NCI-H2029 (cell line): Measurements from ENCODE around the gene HOXA10.
A peak's percentile ranks its signal among the peaks of the same experiment; 100 is the strongest.

Experiments used
- DNase-seq: peaks from one replicate; lab custom pipeline; 2025; lab: John Stamatoyannopoulos, UW

HOXA10 gene

DNA sequence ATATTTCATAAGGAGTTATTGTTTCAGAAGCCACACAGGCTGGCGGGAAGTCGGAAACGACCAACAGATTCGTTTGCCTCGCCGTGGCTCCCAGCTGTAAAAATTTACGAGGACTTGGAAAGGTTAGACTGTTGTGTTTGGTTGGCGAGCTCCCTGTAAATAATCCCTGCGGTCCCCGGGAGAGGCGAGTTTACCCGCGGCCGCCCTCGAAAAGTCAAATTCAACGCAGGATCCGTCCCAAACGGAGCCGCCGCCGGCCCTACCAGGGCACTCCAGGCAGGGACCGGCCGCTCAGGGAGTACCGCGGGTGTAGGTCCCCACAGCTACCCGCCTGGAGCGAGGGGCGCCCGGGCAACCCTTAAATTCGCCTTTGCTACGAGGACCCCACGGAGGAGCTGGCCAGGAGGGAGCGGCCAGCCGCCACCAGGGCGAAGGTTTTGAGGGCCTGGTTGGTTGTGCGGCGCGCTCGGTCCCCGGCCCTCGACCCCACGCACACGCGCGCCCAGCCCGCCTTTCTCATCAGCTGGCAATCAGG lies 8.1 kb downstream of the HOXA10 start:
- DNase-seq: no peak

DNA sequence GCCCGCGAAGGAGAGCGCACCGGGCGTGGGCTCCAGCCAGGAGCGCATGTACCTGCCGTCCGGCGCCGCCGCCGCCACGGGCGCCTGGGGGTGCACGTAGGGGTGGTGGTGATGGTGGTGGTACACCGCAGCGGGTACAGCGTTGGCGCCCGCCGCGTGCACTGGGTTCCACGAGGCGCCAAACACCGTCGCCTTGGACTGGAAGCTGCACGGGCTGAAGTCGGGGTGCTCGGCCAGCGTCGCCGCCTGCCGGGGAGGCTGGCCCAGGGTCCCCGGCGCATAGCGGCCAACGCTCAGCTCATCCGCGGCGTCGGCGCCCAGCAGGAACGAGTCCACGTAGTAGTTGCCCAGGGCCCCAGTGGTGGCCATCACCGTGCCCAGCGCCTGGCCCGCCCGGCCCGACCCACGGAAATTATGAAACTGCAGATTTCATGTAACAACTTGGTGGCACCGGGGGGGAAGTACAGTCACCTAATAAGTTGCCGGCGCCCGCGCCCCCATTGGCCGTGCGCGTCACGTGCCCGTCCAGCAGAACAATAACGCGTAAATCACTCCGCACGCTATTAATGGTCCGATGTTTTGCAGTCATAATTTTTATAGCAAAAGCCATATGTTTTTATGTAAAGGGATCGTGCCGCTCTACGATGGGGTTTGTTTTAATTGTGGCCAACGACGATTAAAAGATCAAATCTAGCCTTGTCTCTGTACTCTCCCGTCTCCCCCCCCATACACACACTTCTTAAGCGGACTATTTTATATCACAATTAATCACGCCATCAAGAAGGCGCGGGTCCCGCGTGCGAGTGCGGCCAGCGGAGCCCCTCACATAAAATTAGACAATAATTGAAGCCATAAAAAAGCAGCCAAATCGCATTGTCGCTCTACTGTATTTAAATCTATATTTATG lies 8.8 kb downstream of the HOXA10 start, which contains the start of gene HOXA9:
TSS of gene HOXA9 (minus strand) at position 449 of the 907 bp plus-strand sequence. CDS start at position 369, 80 bp downstream.
- no peak for DNase-seq

DNA sequence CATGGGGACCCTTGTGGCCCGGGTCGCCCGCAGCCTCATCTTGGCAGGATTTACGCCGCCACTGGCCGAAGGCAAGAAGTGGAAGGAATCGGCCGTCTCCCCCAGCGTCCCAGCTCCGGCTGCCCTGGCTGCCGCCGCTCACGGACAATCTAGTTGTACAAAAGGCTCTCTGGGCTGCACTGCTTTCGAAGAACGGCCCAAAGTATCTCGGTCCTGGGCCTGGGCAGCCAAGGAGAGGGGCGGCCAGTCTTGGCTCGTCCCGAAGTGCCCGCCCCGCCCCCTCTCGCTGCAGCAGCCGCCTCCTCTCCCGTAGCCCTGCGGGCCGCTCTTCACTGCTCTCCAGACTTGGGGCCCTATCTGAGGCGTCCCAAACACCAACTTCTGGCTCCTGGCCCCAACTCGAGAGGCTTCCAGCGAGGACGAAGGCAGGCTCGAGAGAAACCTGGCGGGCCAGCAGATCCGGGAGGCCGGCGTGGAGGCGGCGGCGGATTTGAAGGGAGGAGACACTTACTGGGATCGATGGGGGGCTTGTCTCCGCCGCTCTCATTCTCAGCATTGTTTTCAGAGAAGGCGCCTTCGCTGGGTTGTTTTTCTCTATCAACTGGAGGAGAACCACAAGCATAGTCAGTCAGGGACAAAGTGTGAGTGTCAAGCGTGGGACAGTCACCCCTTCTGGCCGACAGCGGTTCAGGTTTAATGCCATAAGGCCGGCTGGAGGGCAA lies 9.6 kb downstream of the HOXA10 start:
- no peak for DNase-seq

DNA sequence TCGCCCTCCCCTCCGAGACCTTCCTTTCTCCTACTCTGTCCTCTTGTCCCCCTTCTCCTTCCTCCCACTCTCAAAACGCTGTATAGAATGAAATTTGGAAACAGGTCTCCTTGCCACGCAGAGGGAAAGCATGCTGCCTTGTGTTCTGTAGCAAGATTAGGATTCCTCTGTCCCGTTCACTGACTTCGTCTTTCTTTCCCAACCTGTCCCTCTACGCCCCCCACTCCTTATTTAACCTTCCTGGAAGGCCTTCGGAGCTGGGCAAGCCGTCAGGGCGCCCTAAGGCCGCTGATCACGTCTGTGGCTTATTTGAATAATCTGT lies 10.1 kb downstream of the HOXA10 start:
- no peak for DNase-seq

DNA sequence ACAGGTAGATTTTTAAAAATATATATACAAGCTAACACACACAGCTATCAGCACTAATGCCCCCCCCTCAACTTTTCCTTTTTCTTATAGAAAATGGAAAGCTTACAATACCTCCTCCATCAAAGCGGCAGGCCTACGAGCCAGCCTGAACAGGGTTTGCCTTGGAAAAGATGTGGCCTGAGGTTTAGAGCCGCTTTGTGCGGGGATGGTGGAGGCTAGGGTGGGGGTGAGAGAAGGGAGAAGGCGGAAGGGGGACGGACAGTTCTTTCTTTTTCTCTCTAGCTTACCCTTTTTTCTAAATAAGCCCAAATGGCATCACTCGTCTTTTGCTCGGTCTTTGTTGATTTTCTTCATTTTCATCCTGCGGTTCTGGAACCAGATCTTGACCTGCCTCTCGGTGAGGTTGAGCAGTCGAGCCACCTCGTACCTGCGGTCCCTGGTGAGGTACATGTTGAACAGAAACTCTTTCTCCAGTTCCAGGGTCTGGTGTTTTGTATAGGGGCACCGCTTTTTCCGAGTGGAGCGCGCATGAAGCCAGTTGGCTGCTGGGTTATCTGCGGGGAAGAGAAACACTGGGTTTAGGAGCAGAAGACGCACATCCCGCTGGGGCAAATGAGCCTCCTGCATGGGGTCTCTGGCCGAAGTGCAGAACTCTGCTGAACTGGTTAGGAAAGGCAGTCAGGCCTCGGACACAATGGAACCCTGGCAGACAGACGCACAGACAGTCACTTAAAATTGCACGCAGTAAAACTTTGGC lies 10.7 kb downstream of the HOXA10 start:
- DNase-seq: no peak

DNA sequence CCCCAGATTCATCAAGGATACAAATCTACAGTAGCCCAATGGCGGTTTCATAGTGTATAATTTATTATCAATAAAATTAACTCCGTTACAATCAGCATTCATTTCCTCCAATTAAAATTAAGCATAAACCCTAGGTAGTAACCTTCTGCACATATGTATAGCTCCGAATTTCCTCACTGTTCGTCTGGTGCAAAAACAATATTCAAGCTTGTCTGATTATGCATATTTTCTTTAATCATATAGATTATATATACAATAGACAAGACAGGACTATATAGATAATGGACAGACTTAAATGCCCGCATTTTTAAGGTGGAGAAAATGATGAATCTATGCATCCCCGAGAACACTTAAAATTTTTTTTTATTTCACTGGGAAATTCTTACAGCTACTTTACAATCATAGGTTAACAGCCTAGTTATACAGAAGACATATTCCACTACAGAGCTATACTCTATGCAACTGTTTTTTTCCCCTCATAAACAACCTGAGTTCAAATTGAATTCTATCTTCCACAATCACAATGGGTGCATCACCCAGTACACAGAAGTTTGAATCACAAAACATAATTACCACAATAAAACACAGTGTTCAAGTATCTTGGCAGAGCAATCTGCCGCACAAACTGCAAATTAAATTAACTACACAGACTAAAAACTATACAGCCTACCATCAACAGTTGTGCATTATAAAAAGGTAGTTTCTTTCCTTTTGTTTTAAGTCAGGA lies 11.4 kb downstream of the HOXA10 start:
- DNase-seq: no peak

DNA sequence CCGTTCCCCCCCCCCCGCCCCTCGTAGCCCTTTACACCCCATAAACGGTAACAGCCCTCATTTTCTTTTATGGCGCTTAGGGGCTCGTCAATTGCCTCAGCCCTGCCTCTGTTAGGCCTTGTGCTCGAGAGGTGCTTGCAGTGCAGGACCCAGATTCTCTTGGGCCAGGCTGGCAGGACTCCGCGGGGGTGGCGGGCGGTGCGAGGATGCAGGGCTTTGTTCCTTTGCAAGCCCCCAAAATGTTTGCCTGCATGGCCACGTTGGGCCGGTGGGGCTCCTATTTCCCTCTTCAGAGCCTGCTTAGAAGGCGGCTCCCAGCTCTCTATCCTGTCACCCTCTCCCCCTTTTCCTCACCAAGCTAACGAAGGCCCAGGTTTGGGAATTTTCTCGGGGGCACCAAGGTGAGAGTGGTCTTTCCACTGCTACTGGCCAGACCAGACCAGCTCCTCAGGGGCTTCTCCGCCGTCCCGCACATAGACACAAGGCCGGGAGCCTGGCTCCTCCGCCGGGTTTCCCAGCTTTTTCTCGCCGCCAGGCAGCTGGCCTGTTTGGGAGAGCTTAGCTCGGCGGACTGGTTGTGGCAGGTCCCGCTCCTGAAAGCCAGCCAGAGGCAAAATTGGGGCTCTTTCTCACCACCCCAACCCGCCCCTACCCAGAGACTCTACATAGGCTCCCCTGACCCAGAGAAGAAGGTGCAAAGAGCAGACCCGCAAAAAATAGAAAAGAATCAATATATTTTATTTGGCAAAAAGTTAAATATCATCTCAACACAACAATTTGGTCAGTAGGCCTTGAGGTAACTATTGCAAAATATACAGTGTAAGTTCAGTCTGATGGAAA lies 12.2 kb downstream of the HOXA10 start:
- no peak for DNase-seq

DNA sequence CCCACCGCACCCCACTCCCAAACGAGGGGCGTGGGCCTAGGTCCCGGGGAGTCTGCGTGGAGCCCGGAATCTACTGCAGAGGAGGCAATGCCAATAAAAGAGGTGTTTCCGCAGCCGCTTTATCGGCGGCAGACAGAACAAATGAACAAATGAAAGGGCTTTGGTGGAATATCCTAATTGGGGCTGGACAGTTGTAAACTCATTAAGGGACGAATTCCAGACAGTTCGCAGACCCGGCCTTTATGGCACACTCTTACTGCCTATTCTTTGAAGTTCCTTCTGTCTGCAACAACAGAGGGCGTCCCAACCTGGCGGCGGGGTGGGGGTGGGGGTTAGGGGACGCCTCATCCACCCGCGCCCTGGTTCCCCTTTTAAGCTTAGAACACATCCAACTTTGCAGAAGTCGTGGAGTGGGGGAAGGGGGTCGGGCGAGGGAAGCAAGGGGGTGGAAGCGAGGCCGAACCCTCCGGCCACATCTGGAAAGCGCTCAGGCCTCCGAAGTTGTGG lies 12.9 kb downstream of the HOXA10 start:
- DNase-seq: no peak

DNA sequence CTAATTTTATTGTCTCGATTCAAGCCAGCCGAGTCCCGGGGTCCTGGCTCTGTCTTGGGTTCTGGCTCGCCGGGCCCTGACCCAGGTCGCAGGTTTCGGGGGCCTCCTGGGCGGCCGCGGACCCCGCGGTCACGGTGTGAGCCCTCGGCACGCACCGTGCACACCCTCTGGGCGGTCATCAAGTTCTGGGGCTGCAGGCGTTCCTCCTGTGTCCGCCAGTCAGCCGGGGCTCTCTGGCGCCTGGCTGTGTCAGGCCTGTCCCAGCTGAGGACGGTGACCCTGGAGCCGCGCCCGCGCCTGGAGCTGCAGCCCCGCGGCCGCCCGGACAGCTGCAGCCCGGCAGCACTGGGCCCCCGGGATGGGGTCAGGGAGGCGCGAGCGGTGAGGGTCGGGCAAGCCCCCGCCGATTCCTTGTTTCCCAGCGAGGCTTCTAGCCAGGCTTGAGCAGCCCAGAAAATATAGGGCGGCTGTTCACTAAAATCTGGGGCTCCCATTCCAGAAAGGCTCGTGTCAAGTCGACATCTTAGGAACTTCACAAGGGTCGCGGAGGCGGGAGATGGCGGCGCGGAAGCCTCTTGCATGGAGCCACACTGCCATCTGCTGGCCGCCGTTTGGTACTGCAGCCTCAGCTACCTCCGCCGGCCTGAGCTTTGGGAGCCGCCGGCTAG lies 13.4 kb downstream of the HOXA10 start:
- DNase-seq: peak; percentile 7

DNA sequence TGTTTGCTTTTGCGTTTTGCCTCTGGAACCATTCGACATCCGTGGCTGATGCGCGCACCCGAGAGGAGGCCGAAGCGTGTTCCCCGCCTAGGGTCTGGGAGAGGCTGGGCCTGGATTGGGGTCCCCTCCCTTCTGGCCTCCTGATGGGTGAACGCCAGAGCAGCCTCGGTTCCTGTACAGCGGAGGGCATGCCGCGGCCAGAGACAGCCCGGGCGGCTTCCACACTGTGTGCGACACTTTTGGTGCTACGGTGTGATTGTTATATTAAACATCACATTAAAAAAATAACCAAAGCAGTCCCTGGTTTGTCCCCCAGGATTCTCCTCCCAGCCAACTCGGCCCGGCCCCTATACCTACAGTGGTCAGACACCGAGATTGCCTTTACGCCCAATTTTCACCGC lies 14.0 kb downstream of the HOXA10 start:
- DNase-seq: no peak

DNA sequence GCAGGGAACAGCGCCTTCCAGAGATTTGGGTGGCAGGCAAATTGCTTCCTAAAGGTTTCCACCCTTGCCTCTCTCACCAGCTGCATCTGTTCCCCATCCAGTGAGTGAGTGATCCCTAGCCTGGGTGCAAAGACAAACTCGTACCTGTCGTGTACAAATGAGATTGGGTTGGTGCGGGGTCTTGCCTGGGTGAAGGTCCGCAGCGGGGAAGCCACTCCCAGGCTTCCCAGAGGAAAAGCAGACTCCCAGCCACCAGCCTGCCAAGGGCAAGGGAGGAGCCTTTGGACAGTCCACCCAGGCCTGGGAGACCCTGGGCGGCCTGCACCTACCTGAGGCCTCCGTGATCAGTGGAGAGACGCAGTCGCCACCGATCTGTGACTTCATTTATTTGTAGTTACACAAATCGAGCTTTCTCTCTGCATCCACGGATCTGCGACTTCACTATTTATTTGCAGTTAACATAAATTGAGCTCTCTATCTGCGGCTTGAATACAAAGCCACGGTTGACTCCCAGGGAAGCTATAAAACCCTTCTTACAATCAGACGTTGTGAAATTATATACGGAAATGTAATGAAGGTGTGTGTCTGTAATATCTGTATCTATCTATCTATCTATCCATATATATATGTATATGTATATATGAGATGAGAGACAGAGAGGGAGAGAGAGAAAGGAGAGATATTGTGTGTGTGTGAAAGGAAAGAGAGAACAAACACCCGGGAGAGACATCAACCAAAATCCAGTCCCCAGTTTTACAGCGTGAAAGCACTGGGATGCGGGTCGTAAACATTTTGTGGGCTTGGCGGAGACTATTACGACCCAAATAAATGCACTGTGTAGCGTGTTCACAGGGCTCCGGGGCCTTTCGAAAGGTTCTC lies 14.6 kb downstream of the HOXA10 start:
- no peak for DNase-seq

DNA sequence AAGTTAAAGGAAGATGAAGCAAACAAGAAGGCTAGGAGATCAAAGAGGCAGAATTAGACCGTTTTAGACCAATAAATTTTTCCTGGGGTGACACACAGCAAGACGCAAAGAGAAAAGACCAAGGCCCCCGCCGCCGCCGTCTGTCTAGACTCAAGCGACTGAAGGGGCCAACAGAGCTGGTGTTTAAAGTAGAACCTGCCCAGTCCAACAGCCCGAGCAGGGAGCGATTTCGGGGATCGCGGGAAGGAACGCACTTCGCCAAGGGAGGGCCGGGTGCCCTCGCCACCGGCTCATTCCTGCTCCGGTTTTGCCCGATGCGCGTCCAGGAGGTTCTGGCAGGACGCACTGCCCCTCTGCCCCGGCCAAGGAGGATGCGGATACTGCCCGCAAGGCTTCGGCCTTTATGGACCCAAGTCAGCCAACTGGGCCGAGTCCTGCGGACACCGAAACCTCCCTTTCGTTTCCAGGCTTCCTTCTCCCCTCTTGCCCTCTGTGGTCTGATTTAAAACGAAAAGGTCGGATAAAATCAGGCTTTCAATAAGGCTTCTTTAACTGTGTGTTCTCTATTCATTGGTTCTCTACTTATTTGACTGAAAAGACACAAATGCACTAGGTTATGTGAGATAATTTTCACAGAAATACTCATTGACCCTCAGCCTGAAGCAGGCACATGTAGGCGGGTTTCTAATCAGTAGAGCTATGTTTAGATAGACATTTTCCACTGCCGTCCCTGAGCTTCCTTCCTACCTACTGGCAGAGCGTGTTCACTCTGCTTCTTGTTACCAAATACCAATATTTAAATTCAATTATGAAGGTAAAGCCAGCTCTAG lies 15.5 kb downstream of the HOXA10 start:
- no peak for DNase-seq

DNA sequence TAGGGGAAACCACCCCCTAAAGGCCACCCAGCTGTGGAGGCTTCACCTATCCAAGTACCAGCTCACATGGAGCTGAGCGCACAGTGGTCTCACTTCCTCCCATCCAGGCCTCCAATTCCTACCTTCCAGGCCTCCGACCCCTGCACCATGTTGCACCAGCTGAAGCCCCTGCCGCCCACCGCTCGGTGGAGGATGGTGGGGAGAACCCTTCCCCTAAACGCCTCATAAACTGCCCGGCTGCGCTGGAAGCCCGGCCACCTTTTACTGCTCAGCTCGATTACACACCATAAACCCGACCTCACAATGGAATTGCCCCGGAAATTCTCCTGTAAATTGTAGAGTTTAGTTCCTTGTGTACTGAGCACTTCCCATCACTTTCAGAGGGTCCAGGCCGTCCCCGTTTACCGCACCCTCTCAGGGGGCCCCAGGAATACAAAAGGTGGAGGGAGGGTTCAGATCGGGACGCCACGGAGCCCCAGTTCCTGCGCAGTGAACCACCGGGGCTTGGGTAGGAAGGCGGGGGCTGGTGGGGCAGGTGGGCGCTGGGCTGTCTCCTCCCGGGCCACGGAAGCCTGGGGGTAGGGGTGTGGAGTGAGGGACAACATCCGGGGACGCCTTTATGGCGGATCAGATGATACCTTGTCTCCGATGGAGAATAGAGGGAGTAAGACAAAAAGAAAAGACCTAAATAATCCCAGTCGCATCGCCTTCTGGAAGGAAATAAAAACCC lies 16.3 kb downstream of the HOXA10 start:
- no peak for DNase-seq

DNA sequence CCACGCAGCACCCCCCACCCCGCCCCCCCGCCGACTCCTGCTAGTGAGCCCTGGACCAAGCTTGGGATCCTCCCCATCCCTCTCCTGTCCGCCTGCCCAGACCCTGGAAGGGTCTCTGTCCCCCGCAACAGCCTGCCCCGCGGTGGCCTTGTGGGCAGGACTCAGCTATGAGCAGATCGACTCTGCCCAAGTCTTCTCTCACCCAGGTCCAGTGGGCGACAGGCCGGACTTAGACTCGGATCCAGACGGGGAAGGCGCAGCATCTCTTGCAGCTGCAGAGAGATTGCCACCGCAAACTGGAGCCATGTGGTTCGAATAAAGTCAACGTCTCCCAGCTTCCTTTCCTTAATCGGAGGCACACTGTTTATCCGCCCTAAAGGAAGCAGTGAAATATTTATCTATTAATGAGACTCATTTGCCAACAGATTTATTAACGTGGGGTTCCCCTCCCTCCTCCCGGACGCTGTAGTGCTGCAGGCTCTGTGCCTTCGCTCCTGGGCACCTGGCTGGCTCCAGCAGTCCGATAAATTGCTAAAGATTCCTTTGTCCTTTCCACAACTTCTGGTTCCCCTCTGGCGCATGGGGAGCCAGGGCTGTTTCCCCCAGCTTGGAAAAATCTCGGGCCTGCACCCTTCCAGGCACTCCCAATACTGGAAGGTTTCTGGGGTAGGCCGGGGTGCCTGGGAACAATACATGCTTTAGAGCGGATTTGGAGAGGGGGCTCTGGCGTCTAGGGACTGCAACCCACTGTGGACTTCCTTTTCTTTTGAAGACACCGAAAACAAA lies 17.0 kb downstream of the HOXA10 start:
- no peak for DNase-seq

DNA sequence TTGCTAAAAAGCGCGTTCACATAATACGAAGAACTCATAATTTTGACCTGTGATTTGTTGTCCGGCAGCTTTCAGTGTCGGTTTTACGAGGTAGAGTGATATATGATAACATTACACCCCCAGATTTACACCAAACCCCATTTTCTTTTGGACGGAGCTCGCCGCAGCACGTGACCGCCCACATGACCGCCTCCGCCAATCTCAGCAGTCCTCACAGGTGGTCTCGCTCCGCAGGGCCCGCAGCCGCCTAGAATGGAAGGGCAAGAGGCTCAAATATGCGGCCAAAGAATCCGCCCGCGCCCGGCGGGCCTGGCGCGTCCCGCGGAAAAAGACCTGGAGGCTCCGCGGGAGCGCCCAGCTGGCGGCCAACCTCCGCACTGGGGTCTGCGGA lies 17.6 kb downstream of the HOXA10 start, which contains the start of gene HOXA7:
TSS of gene HOXA7 (minus strand) at position 168 of the 391 bp plus-strand sequence. CDS start at position 38, 130 bp downstream.
- no peak for DNase-seq

DNA sequence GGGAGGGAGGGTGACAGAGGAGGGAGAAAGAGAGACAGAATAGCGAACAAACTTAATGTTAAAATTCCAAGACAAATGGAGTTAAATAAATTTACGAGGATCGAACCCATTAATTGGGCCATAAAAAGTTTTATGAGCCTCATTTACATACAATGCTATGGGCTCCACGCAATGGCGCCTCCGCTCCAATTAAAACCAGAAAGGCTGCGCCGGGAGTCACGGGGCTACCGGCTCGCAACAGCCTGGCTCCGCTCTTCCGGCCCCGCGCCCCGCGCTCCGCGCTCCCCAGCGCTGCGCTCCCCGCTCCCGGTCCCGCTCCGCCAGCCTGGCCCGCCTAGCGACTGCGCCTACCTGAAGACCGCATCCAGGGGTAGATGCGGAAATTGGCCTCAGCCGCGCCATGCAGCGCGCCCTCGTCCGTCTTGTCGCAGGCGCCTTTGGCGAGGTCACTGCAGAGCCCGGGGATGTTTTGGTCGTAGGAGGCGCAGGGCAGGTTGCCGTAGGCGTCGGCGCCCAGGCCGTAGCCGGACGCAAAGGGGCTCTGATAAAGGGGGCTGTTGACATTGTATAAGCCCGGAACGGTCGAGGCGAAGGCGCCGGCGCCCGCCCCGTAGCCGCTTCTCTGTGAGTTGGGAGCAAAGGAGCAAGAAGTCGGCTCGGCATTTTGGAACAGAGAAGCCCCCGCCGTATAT lies 18.2 kb downstream of the HOXA10 start:
- DNase-seq: no peak
